ENCODE measurements around the gene CNTN5.

Gene CNTN5

GRCh38 chr11:99881610-99882009, 860.9 kb downstream of the CNTN5 start:
- no peak overlapping the region for H3K27ac ChIP-seq
- no peak for DNase-seq (ENCODE audit: low spot score)
- TF ChIP-seq CTCF (IDR thresholded peaks at IDR 0.05), result no peak
- H3K4me3 ChIP-seq, result no peak overlapping the region

DNA sequence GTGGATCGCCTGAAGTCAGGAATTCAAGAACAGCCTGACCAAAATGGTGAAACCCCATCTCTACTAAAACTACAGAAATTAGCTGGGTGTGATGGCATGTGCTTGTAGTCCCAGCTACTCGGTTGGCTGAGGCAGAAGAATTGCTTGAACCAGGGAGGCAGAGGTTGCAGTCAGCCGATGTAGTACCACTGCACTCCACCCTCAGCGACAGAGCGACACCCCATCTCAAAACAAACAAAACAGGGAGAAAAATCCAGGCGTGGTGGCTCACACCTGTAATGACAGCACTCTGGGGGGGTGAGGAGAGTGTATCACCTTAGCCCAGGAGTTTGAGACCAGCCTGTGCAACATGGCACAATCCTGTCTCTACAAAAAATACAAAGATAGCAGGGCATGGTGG, 864.0 kb downstream of the CNTN5 start:
- TF ChIP-seq CTCF (IDR thresholded peaks at IDR 0.05), result no peak

DNA sequence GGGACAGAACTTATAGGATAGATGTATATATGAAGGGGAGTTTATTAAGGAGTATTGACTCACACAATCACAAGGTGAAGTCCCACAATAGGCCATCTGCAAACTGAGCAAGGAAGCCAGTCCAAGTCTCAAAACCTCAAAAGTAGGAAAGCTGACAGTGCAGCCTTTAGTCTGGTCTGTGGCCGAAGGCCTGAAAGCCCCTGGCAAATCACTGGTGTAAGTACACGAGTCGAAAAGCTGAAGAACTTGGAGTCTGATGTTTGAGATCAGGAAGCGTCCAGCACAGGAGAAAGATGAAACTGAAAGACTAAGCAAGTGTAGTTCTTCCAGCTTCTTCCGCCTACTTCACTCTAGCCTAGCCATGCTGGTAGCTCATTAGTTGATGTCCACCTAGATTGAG, 866.7 kb downstream of the CNTN5 start:
- no peak for TF ChIP-seq CTCF (IDR thresholded peaks at IDR 0.05)
- Histone ChIP-seq H3K27ac (no peak overlapping the region), H3K4me3 (no peak overlapping the region)
- DNase-seq (ENCODE audit: low spot score), result no peak

More for the DNA sequence above, 864.0 kb downstream of the CNTN5 start:
- Histone ChIP-seq H3K4me3 (no peak overlapping the region), H3K27ac (no peak overlapping the region)
- no peak for DNase-seq (ENCODE audit: low spot score)

- Histone ChIP-seq H3K27ac (no peak overlapping the region), H3K4me3 (no peak overlapping the region)
- no peak for DNase-seq (ENCODE audit: low spot score)
- TF ChIP-seq CTCF (IDR thresholded peaks at IDR 0.05), result no peak
Observed at GRCh38 chr11:99893811-99894210, 873.1 kb downstream of the CNTN5 start.

DNA sequence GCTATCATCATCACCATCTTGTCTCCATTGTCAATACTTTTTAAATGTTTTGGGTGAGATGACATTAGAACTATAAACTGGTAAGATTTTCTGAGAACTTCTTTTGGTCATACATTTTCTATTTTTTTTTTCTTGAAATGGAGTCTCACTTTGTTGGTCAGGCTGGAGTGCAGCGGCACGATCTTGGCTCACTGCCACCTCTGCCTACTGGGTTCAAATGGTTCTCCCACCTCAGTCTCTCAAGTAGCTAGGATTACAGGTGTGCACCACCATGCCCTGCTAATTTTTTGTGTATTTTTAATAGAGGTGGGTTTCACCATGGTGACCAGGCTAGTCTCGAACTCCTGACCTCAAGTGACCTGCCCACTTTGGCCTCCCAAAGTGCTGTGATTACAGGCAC, 880.4 kb downstream of the CNTN5 start:
- no peak for TF ChIP-seq CTCF (IDR thresholded peaks at IDR 0.05)
- DNase-seq (ENCODE audit: low spot score), result no peak
- Histone ChIP-seq H3K4me3 (no peak overlapping the region), H3K27ac (no peak overlapping the region)

DNA sequence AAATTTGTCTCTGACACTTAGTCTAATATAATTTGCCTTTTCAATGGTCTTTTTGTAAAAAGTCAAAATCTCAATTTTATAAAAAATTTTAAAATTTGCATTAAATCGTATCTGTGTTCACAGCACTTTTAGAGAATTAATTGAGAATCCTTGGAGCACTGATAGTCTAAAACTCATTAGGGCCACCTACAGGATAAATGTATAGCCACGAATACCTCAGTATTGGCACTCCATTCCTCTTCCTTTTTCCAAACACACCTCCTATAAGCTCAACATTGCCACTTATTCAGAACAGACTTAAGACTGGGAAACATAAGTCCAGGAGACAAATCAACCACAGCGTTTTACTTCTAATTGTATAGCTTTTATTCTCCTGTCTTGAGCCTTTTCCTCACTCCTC, 890.4 kb downstream of the CNTN5 start:
- no peak for TF ChIP-seq CTCF (IDR thresholded peaks at IDR 0.05)
- H3K27ac ChIP-seq, result no peak overlapping the region
- DNase-seq (ENCODE audit: low spot score), result no peak
- H3K4me3 ChIP-seq, result no peak overlapping the region

DNA sequence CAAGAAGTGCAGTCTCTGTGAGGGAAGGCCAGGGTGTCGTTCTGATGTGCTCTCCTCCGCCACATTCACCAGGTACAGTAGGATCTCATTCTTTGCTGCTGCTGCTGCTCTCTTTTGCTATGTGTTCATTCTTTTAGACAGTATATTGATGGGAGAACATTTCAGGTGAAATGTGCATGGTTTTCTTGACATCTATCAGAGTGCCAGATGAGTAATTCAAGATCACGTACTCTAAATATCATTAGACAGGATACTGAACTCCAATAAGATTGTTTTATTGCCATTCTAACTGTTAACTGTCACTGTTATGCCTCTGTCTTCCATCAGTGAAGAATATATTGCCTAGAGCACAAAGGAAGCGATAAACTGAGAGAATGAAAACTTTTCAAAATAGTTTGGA, 895.3 kb downstream of the CNTN5 start:
- DNase-seq (ENCODE audit: low spot score), result no peak
- no peak for TF ChIP-seq CTCF (IDR thresholded peaks at IDR 0.05)
- no peak overlapping the region for H3K27ac ChIP-seq
- no peak overlapping the region for H3K4me3 ChIP-seq

Data from coronary artery (tissue), 2 donors.